Large intestine (tissue), 3 donors: ENCODE measurements around the gene SRSF10. TPM values are rescaled to one million over a fixed set of nuclear protein-coding genes. Genes with fewer than 3 reads are reported as not detected.

Experiments
- DNase-seq, 2 donors: peaks; one replicate each; pipeline versions ENCODE4 v3.0.0 to v3.0.0-alpha.2; 2013
- H3K27ac ChIP-seq: one replicate; pipeline ENCODE4 v1.5.1; 2013; ENCODE audit warnings: low read length
- H3K27me3 ChIP-seq: 2 replicates; pipeline ENCODE4 v1.6.1; 2013; ENCODE audit warnings: low read length; ENCODE audit not compliant: control insufficient read depth, insufficient read depth
- H3K36me3 ChIP-seq: 2 replicates; pipeline ENCODE4 v1.6.1; 2013; ENCODE audit warnings: low read length; ENCODE audit not compliant: control insufficient read depth, insufficient read depth
- H3K4me1 ChIP-seq: one replicate; pipeline ENCODE4 v1.6.1; 2013; ENCODE audit warnings: low read length; ENCODE audit not compliant: control insufficient read depth, insufficient read depth
- H3K4me3 ChIP-seq: one replicate; pipeline ENCODE4 v1.5.1; 2013; ENCODE audit warnings: low read length
- H3K9me3 ChIP-seq: one replicate; pipeline ENCODE4 v1.6.1; 2013; ENCODE audit warnings: mild to moderate bottlenecking, low read depth, low read length, moderate library complexity; ENCODE audit not compliant: control insufficient read depth
- WGBS: methylation state at CpG from one replicate; pipeline ENCODE4 v1.1.5; 2013; ENCODE audit warnings: low lambda C conversion rate; ENCODE audit not compliant: insufficient coverage; 5-methylcytosine and 5-hydroxymethylcytosine counted together
- polyA plus RNA-seq: library from polyadenylated mRNA; unstranded; fragments of 120-200 nt; gene quantifications from one replicate; pipeline ENCODE4 v1.2.1, GENCODE V29; 2013

Gene SRSF10
- polyA plus RNA-seq, 1 donor: 169 TPM

DNA sequence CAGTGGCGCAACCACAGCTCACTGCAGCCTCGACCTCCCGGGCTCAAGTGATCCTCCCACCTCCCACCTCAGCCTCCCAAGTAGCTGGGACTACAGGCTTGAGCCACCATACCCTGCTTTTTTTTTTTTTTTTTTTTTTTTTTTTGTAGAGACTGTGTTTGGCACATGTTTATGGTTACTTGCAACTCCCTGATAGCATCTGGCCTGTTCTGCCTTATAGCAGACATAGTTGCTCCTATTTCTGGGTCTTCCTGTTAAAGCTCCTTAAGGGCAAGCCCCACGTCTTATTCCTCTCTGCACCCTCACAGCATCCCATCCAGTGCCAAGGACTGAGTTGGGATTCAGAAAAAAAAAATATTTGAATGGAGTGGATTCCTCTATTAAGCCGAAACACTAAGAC lies 49.9 kb downstream of the SRSF10 start:
- Histone ChIP-seq H3K9me3 (no peaks in the 10 kb centered on the region), H3K27ac (no peak overlapping the region), H3K36me3 (no peaks in the 10 kb centered on the region), H3K4me1 (no peaks in the 10 kb centered on the region), H3K4me3 (no peak overlapping the region), H3K27me3 (no peaks in the 10 kb centered on the region)
- DNase-seq: no peak
- WGBS: no CpG with 5 or more reads among the region's 5 CpGs

DNA sequence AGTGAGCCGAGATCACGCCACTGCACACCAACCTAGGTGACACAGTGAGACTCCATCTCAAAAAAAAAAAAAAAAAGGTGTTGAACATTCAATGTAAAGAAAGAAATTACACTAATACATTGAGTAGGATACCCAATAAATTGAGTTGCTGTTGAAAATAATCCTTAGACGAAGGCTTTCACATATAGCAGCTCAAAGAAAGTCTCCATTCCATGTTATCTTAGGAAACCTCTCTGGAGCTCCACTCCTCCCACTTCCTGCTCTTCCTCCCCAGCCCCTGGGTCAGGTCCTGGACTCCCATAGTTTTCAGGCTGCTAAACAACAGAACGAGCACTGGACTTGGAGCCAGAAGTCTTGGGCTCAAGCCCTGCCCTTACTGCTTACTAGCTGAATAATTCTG lies 51.3 kb downstream of the SRSF10 start:
- DNase-seq: no peak

DNA sequence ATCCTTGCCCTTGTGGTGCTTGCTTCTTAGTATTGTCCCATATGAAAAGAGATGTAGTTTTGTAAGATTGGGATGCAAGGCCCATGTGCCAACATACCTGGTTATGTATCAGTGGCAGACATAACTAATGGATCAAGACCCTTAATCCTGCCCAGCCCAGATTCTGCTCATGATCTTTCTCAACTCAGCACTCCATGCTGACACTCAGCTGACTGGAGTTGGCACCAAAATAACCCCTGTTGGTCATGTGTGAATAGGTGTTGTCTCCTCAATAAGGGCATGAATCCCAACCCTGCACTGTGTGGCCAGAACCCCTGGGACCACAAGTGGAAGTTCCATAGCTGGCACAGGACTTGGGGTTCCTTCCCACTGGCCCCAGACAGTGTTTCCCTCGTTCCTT lies 53.0 kb downstream of the SRSF10 start:
- WGBS: no CpG with 5 or more reads among the region's 1 CpG

More for the DNA sequence above, 51.3 kb downstream of the SRSF10 start:
- no peaks in the 10 kb centered on the region for H3K9me3 ChIP-seq
- H3K27ac ChIP-seq: no peak overlapping the region
- no peaks in the 10 kb centered on the region for H3K4me1 ChIP-seq
- WGBS: 100% methylated on average over 1 of the region's 4 CpGs
- H3K27me3 ChIP-seq: no peaks in the 10 kb centered on the region
- H3K4me3 ChIP-seq: no peak overlapping the region
- no peaks in the 10 kb centered on the region for H3K36me3 ChIP-seq

DNA sequence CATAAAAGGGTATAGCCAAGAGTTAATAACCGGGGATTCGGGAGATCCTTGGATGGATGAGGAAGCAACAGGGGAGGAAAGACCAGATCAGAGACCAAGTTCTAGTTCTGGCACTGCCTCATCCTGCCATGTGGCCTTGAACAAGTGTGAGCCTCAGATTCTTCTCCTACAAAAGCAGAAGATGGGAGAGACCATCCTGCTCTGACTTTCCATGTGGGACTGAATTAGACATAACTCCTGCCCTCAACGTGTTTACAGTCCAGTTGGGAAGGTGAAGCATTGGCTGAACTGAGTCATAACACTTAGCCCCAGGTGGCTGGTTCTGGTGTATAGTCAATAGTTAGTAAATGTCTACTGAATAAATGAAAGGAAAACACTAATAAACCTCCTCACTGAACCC lies 54.8 kb downstream of the SRSF10 start:
- Histone ChIP-seq H3K27me3 (no peaks in the 10 kb centered on the region), H3K9me3 (no peaks in the 10 kb centered on the region), H3K27ac (no peak overlapping the region), H3K4me3 (no peak overlapping the region), H3K4me1 (peaks cover 5% of the 10 kb centered on the region), H3K36me3 (no peaks in the 10 kb centered on the region)
- no peak for DNase-seq
- WGBS: no CpG with 5 or more reads among the region's 3 CpGs

More for the DNA sequence above, 53.0 kb downstream of the SRSF10 start:
- no peak overlapping the region for H3K27ac ChIP-seq
- DNase-seq: no peak
- H3K9me3 ChIP-seq: no peaks in the 10 kb centered on the region
- no peaks in the 10 kb centered on the region for H3K36me3 ChIP-seq
- no peak overlapping the region for H3K4me3 ChIP-seq
- H3K27me3 ChIP-seq: no peaks in the 10 kb centered on the region
- H3K4me1 ChIP-seq: no peaks in the 10 kb centered on the region

DNA sequence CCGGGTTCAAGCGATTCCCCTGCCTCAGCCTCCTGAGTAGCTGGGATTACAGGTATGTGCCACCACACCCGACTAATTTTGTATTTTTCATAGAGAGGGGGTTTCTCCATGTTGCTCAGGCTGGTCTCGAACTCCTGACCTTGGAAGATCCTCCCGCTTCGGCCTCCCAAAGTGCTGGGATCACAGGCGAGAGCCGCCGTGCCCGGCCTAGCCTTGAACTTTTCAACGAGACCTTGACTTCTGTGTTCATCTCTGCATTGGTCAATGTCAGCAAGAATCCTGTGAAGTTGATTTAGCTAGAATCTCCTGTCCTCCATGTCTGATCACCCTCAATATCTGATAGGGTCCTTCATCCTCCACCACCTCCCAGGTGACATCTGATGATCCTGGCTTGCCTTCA lies 55.5 kb downstream of the SRSF10 start:
- no peaks in the 10 kb centered on the region for H3K36me3 ChIP-seq
- no peak overlapping the region for H3K4me3 ChIP-seq
- H3K27ac ChIP-seq: no peak overlapping the region
- H3K4me1 ChIP-seq: peaks cover 12% of the 10 kb centered on the region
- H3K9me3 ChIP-seq: no peaks in the 10 kb centered on the region
- WGBS: no CpG with 5 or more reads among the region's 11 CpGs
- DNase-seq: no peak
- H3K27me3 ChIP-seq: no peaks in the 10 kb centered on the region

DNA sequence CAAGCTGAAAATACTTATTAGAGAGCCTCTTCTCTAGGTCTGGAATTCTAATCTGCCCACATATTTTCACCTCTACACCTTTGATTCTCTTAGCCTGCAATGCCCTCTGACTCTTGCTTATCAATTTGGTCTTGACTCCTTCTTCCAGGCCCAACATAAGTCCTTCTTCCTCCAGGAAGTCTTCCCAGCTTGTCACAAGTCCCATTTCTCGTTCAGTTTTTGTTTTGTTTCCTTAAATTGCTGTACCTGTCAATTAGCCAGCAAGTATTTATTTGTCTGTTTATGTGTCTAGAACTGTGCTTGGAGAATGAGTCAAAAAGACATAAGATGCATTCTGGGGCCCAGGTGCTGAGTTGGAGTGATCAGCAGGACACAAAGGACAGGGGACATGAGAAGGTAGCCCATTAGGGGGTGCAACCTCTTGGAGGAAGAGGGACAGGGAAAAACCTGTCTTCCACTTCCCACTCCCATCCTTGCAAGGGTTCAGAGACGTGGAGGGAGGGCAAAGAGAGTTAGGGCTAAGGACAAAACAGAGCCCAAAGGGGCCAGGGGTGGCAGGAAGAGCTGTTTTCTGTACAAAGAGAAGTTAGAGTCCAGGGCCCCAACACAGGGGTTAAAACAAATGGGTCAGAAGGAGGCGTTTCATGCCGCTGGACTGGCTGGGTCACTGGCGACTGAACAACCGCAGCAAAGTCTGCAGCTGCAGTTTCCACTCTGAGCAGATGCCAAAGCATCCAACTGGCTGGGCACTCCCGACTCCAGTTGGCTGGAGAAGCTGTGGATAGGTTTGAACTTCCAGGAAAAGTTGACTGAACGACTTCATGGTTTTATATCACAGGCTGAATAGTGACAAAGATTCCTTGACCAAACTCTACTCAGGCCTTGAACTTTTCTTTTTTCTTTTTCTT lies 56.3 kb downstream of the SRSF10 start:
- Histone ChIP-seq H3K4me3 (no peak overlapping the region), H3K4me1 (peaks cover 18% of the 10 kb centered on the region), H3K9me3 (no peaks in the 10 kb centered on the region), H3K36me3 (no peaks in the 10 kb centered on the region), H3K27me3 (no peaks in the 10 kb centered on the region), H3K27ac (no peak overlapping the region)
- WGBS: 100% methylated on average over 1 of the region's 8 CpGs
- DNase-seq: no peak

DNA sequence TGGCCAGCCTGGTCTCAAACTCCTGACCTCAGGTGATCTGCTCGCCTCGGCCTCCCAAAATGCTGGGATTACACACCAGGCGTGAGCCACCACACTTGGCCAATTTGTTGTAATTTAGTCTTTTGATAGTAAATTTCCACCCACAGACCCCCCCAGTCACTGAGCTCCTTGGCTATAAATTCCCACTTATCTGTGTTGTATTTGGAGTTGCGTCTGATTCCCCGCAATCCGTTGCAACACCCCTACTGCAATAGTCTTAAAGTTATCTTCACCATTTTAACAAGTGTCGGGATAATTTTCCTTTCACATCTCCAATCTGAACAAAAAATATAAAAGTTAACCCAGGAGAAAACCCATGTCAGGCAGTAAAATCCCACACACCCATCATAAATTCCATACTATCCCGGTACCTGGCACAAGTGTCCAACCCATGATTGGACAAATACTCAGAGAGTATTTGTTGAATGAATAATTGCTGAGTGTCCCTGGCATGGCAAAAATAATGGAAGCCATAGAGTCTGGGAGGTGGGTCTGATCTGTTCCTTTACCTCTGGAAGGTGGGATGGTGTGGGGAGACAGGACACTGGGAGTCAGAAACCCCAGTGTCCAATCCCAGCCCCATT lies 57.7 kb downstream of the SRSF10 start:
- no peak overlapping the region for H3K27ac ChIP-seq
- no peak overlapping the region for H3K4me3 ChIP-seq
- whole genome bisulfite sequencing: 57% methylated on average over 1 of the region's 8 CpGs
- H3K36me3 ChIP-seq: no peaks in the 10 kb centered on the region
- H3K9me3 ChIP-seq: no peaks in the 10 kb centered on the region
- DNase-seq: no peak
- H3K27me3 ChIP-seq: no peaks in the 10 kb centered on the region
- peaks cover 19% of the 10 kb centered on the region for H3K4me1 ChIP-seq

DNA sequence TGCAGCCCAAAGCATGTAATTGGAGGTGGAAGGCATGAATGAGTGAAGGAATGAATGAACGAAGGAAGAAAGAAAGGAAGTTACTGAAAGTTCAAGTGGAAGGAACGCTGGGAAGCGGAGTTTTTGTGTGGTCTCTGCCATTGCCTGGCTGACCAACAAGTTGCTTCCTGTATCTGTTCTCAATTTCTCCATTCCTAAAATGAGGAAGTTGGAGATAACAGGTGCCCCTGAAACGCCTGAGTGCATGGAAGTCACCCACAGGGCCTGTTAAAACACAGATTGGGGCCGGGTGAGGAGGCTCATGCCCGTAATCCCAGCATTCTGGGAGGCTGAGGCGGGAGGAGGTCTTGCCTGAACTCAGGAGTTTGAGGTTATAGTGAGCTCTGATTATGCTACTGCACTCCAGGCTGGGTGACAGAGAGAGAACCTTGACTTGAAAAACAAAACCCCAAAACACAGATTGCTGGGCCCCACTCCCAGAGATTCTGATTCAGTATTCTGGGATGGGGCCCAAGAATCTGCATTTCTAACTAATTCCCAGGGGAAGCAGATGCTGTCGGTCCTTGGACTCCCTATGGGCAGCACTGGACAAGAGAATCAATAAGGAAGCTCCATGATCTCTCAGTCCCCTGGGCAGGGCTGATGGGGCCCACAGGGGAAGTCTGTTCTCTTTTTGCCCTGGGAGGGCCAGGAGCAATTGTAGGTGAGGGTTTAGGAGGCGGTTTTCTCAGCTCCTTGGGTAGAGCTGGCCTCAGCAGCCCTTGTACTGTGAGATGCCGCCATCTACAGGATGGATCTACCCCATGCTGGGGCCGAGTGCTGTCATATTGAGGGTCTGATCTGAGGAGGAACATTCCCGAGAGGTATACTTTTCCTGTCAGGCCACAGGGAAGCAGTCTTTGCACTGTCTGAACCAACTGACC lies 63.7 kb downstream of the SRSF10 start:
- H3K27ac ChIP-seq: no peak overlapping the region

DNA sequence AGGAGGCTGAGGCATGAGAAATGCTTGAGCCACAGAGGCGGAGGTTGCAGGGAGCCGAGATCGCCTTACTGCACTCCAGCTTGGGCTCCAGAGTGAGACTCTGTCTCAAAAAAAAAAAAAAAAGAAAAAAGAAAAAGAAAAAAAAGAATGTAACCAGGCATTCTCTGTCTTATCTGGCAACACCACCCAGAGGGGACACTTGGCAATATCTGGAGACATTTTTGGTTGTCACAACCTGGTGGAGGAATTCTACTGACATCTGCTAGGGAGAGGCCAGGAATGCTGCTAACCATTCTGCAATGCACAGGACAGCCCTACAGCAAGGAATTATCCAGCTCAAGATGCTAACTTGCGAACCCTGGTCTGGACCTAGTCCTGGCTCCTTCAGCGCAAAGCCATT lies 64.7 kb downstream of the SRSF10 start:
- no peak for DNase-seq
- 80% methylated on average over 1 of the region's 5 CpGs for WGBS
- Histone ChIP-seq H3K9me3 (no peaks in the 10 kb centered on the region), H3K27me3 (no peaks in the 10 kb centered on the region), H3K36me3 (no peaks in the 10 kb centered on the region), H3K4me3 (no peak overlapping the region), H3K27ac (no peak overlapping the region), H3K4me1 (peaks cover 18% of the 10 kb centered on the region)

More for the DNA sequence above, 63.7 kb downstream of the SRSF10 start:
- 88% methylated on average over 3 of the region's 12 CpGs for WGBS
- Histone ChIP-seq H3K4me3 (no peak overlapping the region), H3K4me1 (peaks cover 21% of the 10 kb centered on the region), H3K36me3 (no peaks in the 10 kb centered on the region), H3K9me3 (no peaks in the 10 kb centered on the region), H3K27me3 (no peaks in the 10 kb centered on the region)
- peak; percentile 72 to 80 for DNase-seq

DNA sequence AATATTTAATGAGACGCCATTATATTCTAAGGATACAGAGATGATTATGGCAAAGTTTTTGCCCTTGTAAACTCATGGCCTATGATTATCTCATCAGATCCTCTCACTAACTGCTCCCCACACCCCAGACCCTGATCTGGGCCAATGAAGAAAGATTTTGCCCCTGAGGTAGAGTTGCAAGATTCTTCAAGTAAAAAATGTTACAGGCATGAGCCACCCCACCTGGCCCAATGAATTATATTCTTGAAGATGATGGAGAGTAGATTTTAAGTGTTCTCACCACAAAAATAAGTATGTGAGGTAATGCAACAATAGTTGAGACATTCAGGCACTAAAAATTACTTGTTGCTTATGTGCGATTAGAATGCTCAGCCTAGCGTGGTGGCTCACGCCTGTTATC lies 65.2 kb downstream of the SRSF10 start:
- Histone ChIP-seq H3K27me3 (no peaks in the 10 kb centered on the region), H3K27ac (no peak overlapping the region), H3K4me3 (no peak overlapping the region), H3K9me3 (no peaks in the 10 kb centered on the region), H3K36me3 (no peaks in the 10 kb centered on the region), H3K4me1 (peaks cover 12% of the 10 kb centered on the region)
- no CpG with 5 or more reads among the region's 4 CpGs for WGBS
- DNase-seq: no peak
